Activated T-helper 2 cell treated with anti-CD3 and anti-CD28 coated beads, Interferon-gamma antibody, Interleukin-2, Interleukin-4, amounts not matched to agents 10 μg/mL and 5 μg/mL and 100 μg/mL, durations not matched to agents 14 hours and 24 hours and 36 hours (primary cell): ENCODE measurements around the gene NACA. TPM values are rescaled to one million over a fixed set of nuclear protein-coding genes. Genes with fewer than 3 reads are reported as not detected.

ENCODE experiments used
- DNase-seq: peaks from one replicate; pipeline ENCODE4 v3.0.0; 2021; ENCODE audit warnings: low spot score
- H3K27ac Mint-ChIP-seq: one replicate; pipeline ENCODE4 v1.8.0; 2021; ENCODE audit warnings: mixed read lengths
- H3K27me3 Mint-ChIP-seq: one replicate; pipeline ENCODE4 v1.8.0; 2021; ENCODE audit warnings: low read depth, mixed read lengths
- H3K36me3 Mint-ChIP-seq: one replicate; pipeline ENCODE4 v1.8.0; 2021; ENCODE audit warnings: low read depth, mixed read lengths
- H3K4me1 Mint-ChIP-seq: one replicate; pipeline ENCODE4 v1.8.0; 2021; ENCODE audit warnings: low read depth, mixed read lengths
- H3K4me3 Mint-ChIP-seq: one replicate; pipeline ENCODE4 v1.8.0; 2021; ENCODE audit warnings: low read depth, mild to moderate bottlenecking, moderate library complexity, mixed read lengths
- H3K9me3 Mint-ChIP-seq: one replicate; pipeline ENCODE4 v1.8.0; 2021; ENCODE audit warnings: mixed read lengths
- intact Hi-C: fragments of 100-400 bp; cut with micrococcal nuclease; formaldehyde crosslinking; loops from one replicate; pipeline ENCODE4 v1.15.1; 2023
- total RNA-seq: library from RNA; stranded (reverse); gene quantifications from 2 replicates; pipeline ENCODE4 v1.2.3, GENCODE V29; 2022

NACA gene
- total RNA-seq, 1 donor from 2014 or later: 1,093 TPM

DNA sequence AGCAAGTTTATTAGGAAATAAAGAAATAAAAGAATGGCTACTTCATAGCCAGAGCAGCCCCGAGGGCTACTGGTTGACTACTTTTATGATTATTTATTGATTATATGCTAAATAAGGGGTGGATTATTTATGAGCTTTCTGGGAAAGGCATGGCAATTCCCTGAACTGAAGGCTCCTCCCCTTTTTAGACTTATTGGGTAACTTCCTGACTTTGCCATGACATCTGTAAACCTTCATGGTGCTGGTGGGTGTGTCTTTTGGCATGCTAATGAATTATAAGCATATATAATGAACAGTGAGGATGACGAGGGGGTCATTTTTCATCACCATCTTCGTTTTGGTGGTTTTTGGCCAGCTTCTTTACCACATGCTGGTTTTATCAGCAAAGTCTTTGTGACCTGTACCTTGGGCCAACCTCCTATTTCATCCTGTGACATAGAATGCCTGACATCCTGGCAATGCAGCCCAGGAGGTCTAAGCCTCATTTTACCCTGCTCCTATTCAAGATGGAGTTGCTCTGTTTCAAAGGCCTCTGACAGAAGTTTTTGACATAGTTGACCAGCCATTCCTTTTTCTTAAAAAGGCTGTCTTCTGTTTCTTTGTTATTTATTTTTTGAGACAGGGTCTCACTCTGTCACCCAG lies 26.0 kb downstream of the NACA start:
- no peaks in the 10 kb centered on the region for H3K9me3 Mint-ChIP-seq
- H3K27ac Mint-ChIP-seq: no peak overlapping the region
- H3K4me1 Mint-ChIP-seq: peaks cover 3% of the 10 kb centered on the region
- intact Hi-C loops: no loop called here
- DNase-seq: no peak
- peaks cover 5% of the 10 kb centered on the region for H3K27me3 Mint-ChIP-seq
- H3K4me3 Mint-ChIP-seq: no peak overlapping the region
- H3K36me3 Mint-ChIP-seq: no peaks in the 10 kb centered on the region

DNA sequence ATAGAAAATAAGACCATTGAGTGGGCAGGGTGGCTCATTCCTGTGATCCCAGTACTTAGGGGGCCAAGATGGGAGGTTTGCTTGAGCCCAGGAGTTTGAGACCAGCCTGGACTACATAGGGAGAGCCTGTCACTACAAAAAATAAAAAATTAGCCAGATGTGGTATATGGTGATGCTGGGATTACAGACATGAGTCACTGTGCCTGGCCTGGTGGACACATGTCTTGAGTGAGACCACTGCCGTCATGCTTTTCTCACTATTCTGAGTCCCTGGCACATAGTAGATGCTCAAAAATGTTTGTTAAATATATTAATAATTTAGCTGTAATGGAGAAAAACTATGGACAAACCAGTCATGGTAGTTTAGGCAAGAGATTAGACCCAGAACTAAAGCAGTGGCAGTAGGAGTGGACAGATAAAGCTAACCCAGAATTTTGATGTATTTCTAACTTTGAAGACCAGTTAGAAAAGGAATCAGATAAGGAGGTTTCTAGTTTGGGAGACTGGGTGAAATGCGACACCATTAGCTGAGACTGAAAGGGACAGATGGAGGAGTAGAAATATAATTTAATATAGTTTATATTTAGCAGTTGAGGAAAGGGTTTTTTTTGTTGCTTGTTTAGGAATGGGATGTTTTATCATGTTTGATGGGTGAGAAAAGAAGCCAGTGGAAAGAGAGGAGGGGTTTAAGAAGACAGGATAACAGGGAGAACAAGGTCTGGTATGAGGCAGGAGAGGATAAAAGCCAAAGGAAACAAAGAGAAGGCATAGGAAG lies 29.6 kb downstream of the NACA start:
- Mint-ChIP-seq H3K4me3 (no peak overlapping the region), H3K27me3 (peaks cover 2% of the 10 kb centered on the region), H3K27ac (no peak overlapping the region), H3K36me3 (no peaks in the 10 kb centered on the region), H3K9me3 (no peaks in the 10 kb centered on the region), H3K4me1 (no peaks in the 10 kb centered on the region)
- no peak for DNase-seq
- intact Hi-C loops: no loop called here

DNA sequence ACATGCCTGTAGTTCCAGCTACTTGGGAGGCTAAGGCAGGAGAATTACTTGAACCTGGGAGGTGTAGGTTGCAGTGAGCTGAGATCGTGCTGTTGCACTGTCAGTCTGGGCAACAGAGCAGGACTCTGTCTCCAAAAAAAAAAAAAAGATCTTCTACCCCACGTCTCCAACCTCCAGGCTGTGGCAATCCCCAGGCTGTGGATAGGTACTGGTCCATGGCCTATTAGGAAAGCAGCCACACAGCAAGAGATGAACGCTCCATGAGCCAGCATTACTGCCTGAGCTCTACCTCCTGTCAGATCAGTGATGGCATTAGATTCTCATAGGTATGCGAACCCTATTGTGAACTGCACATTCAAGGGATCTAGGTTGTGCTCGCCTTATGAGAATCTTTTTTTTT lies 30.9 kb downstream of the NACA start:
- Mint-ChIP-seq H3K9me3 (no peaks in the 10 kb centered on the region), H3K27me3 (peaks cover 2% of the 10 kb centered on the region), H3K4me1 (no peaks in the 10 kb centered on the region), H3K4me3 (no peak overlapping the region), H3K27ac (no peak overlapping the region), H3K36me3 (no peaks in the 10 kb centered on the region)
- no peak for DNase-seq
- intact Hi-C loops: no loop called here

DNA sequence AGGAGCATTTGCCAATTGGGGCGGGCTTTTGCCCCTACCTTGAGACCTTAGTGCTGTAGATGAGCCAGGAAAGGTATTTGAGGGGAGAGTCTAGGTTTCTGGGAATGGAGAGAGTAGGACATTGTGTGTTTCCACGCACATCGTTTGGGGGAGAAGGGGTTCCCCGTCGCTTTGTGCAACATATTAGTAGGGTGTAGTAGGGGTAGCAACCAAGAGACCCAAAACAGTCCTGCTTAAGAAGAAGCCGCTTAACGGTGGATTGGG lies 36.3 kb downstream of the NACA start:
- intact Hi-C loops: loop anchor here (1.0 to 2.0 kb wide), 5 partner anchors 37 to 400 kb away; partner anchors contain the start of genes NACA and PRIM1
- Mint-ChIP-seq H3K27me3 (no peaks in the 10 kb centered on the region), H3K27ac (peak overlapping the region; percentile 98), H3K4me1 (peaks cover 20% of the 10 kb centered on the region), H3K9me3 (no peaks in the 10 kb centered on the region), H3K36me3 (peaks cover 35% of the 10 kb centered on the region), H3K4me3 (peak overlapping the region; percentile 100)
- DNase-seq: no peak

DNA sequence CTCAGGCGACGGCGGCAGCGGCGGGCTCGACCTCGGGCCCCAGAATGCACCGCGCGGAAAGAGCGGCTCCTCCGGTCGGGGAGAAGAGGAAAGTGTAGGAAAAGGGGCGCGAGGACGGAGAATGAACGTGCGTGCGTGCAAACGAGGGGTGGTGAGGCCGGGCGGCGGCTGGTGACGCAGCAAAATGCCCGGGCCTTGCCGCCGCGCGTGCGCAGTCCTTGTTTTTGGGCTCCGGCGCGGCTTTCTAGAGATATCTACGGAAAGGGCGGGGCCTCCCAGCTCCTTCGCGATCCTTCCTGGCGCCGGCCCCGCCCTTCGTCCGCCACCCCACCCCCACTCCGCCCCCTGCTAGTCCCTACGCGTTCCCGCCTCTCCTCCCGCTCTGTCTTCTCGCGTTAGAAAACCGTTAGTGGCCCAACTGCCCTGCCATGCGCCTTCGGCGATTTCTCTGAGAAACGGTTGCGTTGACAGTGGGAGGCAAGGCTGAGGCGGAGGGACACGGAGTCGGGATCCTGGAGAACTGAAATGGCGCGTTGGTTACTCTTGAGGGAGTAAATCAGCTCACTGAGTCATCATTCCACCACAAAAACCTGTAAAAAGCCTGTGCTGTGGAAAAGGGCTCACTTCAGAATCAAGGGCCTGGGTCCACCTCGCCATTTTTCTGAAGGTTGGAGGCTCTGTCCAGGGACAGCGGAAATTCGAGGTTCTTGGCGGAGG lies 36.8 kb downstream of the NACA start, which contains the start of gene PTGES3:
Gene PTGES3, minus strand, starts transcription at position 156 of the 717 bp plus-strand sequence. CDS start 285 bp downstream, outside the sequence.
- H3K27me3 Mint-ChIP-seq: no peaks in the 10 kb centered on the region
- H3K4me1 Mint-ChIP-seq: peaks cover 20% of the 10 kb centered on the region
- H3K27ac Mint-ChIP-seq: peak within 1 kb of the TSS; percentile 98
- DNase-seq: peak; percentile 99
- H3K36me3 Mint-ChIP-seq: peaks cover 37% of the 10 kb centered on the region
- H3K9me3 Mint-ChIP-seq: no peaks in the 10 kb centered on the region
- intact Hi-C loops: loop anchor here (1.0 to 2.0 kb wide), 5 partner anchors 37 to 400 kb away; partner anchors contain the start of genes NACA and PRIM1
- peak within 1 kb of the TSS; percentile 100 for H3K4me3 Mint-ChIP-seq

DNA sequence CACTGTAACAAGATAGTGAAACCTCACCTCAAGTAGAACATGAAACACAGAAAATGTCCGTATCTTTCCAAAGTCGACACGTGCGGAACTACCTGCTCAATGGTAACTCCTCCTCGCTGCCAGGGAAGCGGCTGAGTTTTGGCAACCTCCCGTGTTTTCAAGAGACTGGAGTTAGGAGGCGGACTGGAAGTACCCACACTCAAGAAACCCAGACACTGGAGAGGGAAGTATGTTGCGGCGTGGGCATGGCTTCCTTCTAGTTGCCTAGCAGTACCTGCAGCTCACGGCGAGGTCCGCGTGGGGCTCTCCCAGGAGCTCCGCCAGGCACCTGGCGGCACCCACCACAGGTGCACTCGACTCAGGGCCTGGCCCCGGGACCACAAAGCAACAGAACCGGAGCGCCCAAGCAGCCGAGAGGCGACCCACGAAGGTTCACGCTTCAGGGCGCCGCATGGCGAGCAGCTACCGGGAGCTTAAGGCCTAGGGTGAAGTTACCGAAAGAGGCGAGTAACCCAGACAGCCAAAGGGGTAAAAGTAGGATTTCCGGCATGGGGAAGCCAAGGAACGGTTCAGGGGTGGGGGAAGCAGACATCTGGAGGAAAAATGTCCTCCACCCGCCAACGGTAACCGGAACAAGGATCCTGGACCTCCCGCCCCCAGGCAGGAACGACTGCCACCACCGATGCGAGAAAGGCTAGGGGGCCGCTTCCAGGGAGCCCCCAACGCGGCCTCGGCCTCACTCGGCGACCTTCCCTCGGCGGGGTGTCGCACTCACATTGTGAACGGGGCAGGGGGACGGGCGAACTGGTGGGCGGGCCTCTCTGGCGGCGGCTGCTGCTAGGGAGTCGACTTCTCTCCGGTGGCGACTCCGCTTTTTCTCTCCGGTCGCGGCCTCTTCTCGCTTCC lies 37.6 kb downstream of the NACA start:
- peak; percentile 49 for DNase-seq
- H3K9me3 Mint-ChIP-seq: no peaks in the 10 kb centered on the region
- peaks cover 44% of the 10 kb centered on the region for H3K36me3 Mint-ChIP-seq
- no peaks in the 10 kb centered on the region for H3K27me3 Mint-ChIP-seq
- H3K4me1 Mint-ChIP-seq: peaks cover 22% of the 10 kb centered on the region
- peak overlapping the region; percentile 100 for H3K4me3 Mint-ChIP-seq
- intact Hi-C loops: loop anchor here (1.0 to 2.0 kb wide), 6 partner anchors 38 to 791 kb away; partner anchors contain the start of genes ARHGAP9, NACA and PRIM1
- H3K27ac Mint-ChIP-seq: peak overlapping the region; percentile 98

DNA sequence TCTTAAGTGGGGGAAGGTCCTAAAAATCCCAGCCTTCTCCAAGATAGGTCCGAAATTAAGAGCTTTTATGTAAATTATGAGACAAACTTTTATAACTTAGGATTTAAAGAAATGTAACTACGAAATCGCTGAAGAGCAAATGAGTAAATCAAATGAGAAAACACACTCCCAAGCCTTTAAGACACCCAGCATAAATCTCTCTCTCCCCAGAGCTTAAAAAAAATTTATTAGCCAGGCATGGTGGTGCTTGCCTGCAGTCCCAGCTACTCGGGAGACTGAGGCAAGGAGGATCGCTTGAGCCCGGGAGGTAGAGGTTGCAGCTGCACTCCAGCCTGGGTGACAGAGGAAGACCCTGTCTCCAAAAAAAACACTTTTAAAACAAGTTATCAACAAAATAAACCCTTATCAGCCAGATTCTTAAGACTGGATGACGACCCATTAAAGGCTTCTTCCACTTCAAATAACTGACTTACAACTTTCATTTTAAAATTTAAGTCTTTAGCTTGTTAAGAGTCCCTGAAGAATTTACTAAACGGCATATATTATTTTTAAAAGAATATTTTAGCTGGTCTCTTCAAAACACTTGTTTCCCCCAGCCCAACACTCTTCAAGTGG lies 40.2 kb downstream of the NACA start:
- Mint-ChIP-seq H3K27me3 (no peaks in the 10 kb centered on the region), H3K4me1 (peaks cover 29% of the 10 kb centered on the region), H3K4me3 (peak overlapping the region; percentile 83), H3K9me3 (no peaks in the 10 kb centered on the region), H3K36me3 (peaks cover 62% of the 10 kb centered on the region), H3K27ac (peak overlapping the region; percentile 94)
- intact Hi-C loops: loop anchor here (1.0 kb wide), 1 partner anchor 40 kb away; the partner anchor contains the start of gene NACA
- DNase-seq: no peak

DNA sequence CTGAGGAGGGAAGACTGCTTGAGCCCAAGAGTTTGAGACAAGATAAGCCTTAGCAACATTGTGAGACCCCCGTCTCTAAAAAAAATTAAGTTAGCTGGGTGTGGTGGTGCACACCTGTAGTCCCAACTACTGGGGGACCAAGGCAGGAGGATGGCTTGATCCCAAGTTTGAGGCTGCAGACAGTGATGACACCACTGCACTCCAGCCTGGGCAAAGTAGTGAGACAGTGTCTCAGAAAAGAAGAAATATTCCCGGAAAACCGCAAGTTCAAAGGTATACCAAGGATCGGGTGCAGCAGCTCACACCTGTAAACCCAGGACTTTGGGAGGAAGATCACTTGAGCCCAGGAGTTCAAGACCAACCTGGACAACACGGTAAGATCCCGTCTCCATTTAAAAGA lies 42.8 kb downstream of the NACA start:
- peaks cover 40% of the 10 kb centered on the region for H3K4me1 Mint-ChIP-seq
- H3K36me3 Mint-ChIP-seq: peaks cover 76% of the 10 kb centered on the region
- intact Hi-C loops: no loop called here
- H3K4me3 Mint-ChIP-seq: peak overlapping the region; percentile 52
- DNase-seq: no peak
- H3K27ac Mint-ChIP-seq: peak overlapping the region; percentile 52
- no peaks in the 10 kb centered on the region for H3K9me3 Mint-ChIP-seq
- H3K27me3 Mint-ChIP-seq: no peaks in the 10 kb centered on the region

DNA sequence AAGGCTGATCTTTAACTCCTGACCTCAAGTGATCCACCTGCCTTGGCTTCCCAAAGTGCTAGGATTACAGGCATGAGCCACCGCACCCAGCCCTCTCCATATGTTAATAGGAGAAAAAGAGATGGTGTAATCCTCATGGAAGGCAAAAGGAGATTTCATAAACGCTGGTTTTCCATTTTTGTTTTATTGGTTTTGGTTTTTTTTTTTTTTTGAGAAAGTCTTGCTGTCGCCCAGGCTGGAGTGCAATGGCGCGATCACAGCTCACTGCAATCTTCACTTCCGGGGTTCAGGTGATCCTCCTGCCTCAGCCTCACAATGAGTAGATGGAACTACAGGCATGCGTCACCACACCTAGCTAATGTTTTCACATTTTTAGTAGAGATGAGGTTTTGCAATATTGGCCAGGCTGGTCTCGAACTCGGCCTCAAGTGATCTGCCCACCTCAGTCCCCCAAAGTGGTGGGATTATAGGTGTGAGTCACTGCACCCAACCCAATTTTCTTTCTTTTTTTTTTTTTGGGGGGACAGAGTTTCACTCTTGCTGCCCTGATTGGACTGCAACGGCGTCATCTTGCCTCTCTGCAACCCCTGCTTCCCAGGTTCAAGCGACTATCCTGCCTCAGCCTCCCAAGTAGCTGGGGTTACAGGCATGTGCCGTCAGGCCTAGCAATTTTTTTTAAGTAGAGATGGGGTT lies 45.1 kb downstream of the NACA start:
- Mint-ChIP-seq H3K27me3 (no peaks in the 10 kb centered on the region), H3K27ac (peak overlapping the region; percentile 48), H3K9me3 (no peaks in the 10 kb centered on the region), H3K4me1 (peaks cover 45% of the 10 kb centered on the region), H3K4me3 (no peak overlapping the region), H3K36me3 (peaks cover 65% of the 10 kb centered on the region)
- DNase-seq: no peak
- intact Hi-C loops: no loop called here

DNA sequence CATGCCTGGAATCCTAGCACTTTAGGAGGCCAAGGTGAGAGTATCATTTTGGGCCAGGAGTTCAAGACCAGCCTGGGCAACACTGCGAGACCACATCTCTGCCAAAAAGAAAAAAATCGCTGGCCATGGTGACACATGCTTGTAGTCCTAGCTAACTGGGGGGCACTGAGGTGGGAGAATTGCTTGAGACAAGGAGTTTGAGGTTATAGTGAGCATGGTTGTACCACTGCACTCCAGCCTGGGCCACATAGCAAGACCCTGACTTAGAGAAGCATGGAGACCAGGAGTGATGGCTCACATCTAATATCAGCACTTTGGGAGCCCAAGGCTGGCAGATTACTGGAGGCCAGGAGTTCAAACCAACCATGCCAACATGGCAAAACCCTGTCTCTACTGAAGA lies 46.2 kb downstream of the NACA start:
- Mint-ChIP-seq H3K4me1 (peaks cover 34% of the 10 kb centered on the region), H3K27ac (peak overlapping the region; percentile 7), H3K9me3 (no peaks in the 10 kb centered on the region)

DNA sequence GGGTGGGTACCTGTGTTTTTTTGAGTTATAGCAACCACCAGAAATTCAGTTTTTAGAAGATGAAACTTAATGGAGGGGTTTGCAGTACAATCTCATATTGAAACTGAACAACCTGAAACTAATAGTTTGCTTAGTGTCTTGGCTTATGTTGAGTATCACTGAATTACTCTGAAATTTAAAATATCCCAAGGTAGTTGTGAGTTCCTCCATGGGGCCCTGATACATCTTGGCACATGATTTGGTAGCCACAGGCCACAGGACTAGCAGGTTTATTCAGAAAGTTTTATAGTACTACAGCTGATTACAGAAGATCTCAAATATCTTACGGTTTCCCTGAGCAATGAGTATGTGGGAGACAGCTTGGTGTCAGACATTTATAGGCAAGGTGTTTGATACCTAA lies 47.4 kb downstream of the NACA start:
- Mint-ChIP-seq H3K9me3 (no peaks in the 10 kb centered on the region), H3K27me3 (no peaks in the 10 kb centered on the region), H3K4me3 (no peak overlapping the region), H3K4me1 (peaks cover 35% of the 10 kb centered on the region), H3K36me3 (peaks cover 58% of the 10 kb centered on the region), H3K27ac (peak overlapping the region; percentile 67)
- DNase-seq: no peak
- intact Hi-C loops: no loop called here

More for the DNA sequence above, 46.2 kb downstream of the NACA start:
- intact Hi-C loops: no loop called here
- Mint-ChIP-seq H3K27me3 (no peaks in the 10 kb centered on the region), H3K4me3 (no peak overlapping the region), H3K36me3 (peaks cover 58% of the 10 kb centered on the region)
- DNase-seq: no peak
